Inflammatory macrophage treated with lipopolysaccharide for 4 hours (primary cell): Measurements from ENCODE around the gene UGT1A1.

Experiments used
- DNase-seq: peaks from one replicate; pipeline ENCODE4 v3.0.0-alpha.2; 2020

Gene UGT1A1

DNA sequence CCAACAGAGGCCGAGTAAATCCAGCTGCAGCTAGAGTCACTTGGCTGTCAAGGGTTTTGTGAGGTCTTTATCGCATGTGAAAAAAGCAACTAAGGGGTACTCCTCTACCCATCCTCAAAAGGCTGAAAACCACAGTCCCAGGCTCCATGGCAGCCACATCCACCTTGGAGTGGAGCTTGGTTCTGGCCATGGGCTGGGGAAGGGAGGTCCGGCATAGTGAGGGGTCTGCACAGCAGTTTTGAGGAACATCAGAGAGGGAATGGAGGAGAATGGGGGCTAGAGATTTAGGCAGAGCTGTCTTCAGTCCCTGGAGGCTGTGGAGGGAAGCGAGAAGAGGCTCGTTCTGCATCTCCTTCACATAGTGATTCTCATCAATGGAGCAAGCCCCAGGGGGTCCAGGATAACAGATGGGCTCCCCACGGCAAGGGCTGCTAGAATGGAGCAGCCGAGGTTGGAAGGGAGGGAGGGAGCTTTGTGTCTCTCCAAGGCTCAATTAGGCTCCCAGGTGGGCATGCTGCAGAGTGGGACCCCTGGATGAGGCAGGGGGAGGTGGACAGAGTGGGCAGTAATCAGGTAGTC lies 39.1 kb downstream of the UGT1A1 start:
- no peak for DNase-seq

DNA sequence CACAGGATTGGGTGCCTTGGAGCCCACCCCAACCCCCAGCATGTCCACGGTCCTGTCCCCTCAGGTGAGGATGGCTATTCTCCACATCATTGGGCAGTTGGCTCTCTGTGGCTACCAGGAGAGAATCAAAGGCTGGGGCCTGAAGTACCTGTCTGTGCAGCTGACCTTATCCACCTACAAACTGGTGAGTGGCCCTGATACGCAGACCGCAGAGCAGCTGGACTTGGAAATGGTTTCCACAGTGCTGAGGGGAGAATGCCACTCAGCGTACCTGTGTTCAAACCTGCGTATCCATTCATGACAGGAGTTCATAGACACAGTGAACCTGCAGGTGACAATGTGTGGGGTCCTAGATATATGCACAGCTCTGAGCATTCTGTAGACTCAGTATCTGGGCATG lies 39.6 kb downstream of the UGT1A1 start:
- no peak for DNase-seq

DNA sequence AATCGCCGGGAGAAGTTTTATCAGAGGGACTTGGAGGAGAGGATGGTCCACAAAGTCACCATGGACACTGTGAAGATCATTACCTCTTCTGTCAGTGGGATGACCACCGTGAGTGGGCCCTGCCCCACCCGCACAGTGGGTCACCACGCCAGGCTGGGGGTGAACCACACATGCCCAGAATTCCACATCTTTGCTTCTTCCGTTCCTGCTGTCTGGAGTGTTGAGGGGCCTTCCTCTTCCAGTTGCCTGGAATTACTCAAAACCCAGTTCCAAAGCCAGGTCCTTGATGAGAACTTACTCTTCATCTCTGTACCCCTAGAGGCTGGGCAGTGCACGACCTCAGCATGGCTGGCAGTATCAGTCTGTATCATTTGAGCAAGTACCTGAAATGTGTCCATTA lies 40.1 kb downstream of the UGT1A1 start:
- no peak for DNase-seq

- DNase-seq: no peak
Measured at GRCh38 chr2:233801357-233802131, 41.5 kb downstream of the UGT1A1 start.

DNA sequence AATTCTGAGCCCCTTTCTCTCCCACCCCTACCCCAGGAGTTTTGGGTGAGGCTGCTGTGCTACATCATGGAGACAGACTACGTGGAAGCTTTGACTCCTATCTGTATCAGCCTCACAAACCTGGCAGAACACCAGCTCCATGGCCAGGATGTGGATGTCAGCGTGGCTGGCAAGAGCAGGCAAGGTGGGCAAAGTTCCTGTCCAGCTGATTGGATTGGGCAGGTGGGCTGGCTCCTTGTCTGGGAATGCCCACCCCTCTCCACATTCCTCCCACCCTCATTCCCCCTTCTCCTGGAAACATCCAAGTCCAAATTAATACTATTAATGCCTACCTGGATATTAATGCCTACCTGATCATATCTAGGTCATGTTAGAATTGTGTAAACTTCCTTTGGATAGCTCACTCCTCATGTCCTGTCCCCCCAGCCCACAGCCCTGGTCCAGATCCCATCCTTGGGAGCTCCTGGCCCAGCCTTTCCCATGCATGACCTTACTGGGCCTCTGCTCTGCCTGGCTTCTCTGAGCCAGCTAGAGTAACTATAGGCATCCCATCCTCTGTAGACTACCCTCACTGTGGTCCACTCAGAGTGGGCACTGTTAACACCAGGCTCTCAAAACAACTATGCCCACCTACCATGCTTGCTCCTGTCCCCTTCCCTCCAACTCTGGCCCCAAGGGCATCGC lies 42.2 kb downstream of the UGT1A1 start:
- no peak for DNase-seq

- DNase-seq: no peak
Measured at GRCh38 chr2:233803292-233803911, 43.3 kb downstream of the UGT1A1 start.

- DNase-seq: no peak
Measured at GRCh38 chr2:233803994-233804393, 43.9 kb downstream of the UGT1A1 start.

DNA sequence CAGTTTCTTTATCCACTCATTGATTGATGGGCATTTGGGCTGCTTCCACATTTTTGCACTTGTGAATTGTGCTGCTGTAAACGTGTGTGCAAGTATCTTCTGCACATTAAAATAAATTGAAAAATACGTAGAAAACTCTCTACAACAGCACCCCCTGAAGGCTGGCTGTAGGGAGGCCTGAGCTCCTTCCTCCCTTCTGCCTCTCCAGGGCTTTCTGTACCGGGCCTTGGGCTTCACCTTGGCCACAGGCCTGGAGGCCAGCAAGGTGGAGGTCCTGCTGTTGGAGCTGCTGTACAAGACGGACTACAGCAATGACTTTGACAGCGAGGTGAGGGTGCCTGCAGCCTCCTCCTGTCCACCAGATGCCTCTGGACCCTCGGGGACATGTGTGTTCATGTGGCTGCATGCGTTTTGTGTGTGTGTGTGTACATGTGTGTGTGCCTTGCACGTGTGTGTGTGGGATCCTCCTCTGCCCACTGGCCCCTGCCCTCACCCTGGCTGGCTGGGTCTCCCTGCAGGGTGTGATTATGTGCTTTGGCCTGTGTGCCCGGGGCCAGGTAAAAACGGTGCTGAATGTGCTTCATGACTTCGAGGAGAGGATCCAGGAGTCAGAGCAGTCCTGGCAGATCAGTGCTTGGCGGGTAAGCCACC lies 47.3 kb downstream of the UGT1A1 start:
- no peak for DNase-seq

DNA sequence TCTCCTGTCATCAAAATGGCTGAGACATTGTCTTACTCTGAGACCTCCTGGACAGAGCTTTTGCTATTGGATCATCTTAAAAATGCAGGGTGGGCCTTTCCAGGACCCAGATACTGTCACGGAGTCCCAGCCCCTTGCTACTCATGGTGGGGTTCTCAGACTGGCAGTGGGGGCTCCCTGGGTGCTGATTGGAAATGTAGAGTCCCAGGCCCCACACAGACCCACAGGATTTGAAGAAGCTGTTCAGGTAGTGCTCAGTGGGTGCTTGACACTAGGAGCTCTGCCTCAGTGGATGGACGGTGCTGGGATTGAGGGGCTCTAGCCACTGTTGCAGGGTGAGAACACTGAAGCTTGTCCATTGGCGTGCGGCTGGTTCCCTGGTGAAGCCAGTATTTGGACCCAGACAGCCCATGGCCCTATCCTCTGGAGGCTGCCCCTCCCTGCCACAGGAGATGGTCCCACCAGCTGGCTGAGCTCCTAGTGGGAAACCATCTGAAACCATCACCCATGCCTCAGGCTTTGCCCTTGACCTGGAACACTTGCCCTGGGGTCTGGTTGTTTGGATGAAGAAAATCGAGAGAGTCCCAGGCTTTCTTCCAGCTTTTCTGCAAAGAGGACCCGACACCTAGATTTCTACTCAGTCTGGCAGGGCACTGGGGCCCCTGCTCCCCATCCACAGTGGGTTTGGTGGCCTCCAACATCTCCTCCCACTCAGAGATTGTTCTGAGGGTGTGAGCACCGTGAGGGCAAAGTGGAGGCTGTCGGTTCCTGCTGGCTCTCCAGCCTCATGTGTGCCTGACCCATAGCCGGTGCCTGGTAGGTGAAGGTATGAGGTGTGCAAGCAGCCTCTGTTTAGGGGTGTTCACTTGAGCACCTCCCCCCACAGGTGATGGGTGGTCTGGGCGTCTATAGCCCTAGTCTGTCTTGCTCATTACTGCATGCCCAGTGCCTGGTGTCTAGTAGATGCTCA lies 48.2 kb downstream of the UGT1A1 start:
- DNase-seq: no peak

- DNase-seq: no peak
Measured at GRCh38 chr2:233810385-233810784, 50.3 kb downstream of the UGT1A1 start.

DNA sequence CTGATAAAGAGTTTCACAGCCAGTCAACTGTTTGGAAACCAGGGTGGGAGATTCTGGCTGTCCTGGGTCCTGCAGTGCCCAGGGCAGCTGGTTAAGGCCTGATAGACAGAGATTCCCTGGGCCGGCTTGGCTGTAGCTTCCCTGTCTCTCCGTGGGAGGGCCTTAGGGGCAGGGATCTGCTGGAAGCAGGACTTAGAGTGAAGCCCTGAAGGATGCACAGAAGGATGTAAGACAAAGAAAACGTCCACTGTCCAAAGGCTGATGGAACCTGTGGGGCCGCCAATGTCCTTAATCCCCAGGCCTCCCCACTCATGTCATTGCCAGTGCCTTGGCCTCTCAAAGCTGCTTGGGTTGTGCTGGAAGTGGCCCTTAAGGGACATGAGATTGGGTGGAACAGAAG lies 51.0 kb downstream of the UGT1A1 start:
- DNase-seq: no peak

- no peak for DNase-seq
Measured at GRCh38 chr2:233811732-233812131, 51.7 kb downstream of the UGT1A1 start.

DNA sequence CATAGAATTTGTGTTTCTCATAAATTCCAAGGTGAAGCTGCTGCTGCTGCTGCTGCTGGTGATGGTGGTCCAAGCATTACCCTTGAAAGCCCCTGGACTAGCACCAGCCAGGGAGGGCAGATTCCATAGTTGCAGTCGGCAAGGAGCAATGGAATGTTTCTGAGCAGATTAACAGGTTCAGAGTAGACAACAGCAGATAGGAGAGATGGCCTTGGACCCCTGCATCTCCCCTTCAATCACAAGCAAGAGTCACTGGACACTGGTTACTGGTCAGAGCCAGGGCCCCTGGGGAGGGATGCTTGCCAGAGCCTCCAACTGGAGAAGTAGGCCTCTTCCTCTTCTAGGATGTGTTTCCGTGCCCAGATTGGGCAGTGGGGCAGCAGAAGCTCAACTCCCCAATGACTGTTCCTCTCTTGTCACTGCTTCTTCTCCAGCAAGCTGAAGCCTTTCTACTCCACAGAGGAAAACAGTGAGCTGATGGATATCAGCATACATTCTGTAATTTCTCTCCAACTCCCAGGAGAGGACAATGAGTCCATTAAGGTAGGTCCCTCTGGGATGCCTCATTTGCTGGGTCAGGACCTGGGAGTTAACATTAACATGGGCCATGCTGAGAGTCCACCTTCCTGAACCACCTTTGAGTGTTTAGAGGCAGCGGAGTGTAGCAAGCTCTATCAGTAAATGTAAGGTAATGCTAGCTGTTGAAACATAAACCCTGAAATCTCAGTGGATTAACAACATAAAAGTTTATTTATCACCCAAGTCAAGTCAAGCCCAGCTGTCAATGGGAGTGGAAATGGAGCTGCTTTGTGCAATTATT lies 53.4 kb downstream of the UGT1A1 start:
- DNase-seq: no peak

- DNase-seq: no peak
Measured at GRCh38 chr2:233814056-233814835, 54.2 kb downstream of the UGT1A1 start.

DNA sequence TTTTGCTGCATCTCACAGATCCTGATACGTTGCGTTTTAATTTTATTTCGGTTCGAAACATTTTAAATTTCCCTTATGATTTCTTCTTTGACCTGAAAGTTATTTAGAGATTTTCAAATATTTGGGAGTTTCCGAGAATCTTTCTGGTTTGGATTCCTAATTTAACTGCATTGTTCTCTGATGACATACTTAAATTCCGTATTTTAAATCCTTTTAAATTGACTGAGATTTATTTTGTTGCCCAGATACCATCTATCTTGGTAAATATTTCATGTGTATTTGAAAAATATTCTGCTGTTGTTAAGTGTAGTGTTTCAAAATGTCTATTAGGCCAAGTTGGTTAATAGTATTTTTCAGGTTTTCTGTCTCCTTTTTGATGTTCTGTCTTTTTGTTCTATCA lies 55.8 kb downstream of the UGT1A1 start:
- DNase-seq: no peak

GRCh38 chr2:233816334-233816733 lies 56.3 kb downstream of the UGT1A1 start:
- DNase-seq: no peak

- no peak for DNase-seq
Measured at GRCh38 chr2:233816771-233817170, 56.7 kb downstream of the UGT1A1 start.

GRCh38 chr2:233817361-233817911 lies 57.4 kb downstream of the UGT1A1 start:
- DNase-seq: no peak

DNA sequence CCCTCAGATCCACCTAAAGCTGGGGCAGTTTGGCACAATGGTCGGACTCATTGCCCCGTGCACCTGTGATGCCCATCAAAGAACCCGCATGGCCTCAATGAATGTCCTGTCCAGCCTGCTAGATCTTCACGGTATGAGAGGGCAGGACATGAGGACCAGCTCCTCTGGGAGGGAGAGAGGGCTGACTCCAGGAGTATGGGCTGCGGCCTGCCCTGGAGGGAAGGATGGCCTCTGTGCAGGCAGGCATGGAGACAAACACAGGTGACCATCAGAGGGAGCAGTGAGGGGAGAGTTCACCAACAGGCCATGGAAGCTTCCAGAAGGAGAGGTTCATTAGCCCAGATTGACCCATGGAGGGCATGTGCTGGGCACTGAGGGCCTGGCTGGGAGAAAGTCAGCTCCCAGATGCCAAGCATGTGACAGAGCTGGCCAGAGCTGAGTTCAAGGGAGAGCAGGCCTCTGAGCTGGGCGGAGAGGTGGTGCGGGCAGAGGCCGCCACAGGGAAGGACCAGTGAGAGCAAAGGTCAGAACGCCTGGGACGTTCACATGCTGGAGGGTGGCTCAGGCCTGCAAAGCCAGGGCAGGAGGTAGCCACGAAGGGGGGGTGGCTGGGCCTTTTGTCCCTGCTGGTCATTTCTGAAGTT lies 58.0 kb downstream of the UGT1A1 start:
- no peak for DNase-seq
